GM23248 (cell line): ENCODE data around the gene EPN2.

Experiments
- EZH2 ChIP-seq: fragments of 200-600 bp; sonication (generic); IDR thresholded peaks from 2 replicates; pipeline ENCODE4 v1.6.1; 2018; ENCODE audit warnings: antibody characterized with exemption, mild to moderate bottlenecking; ENCODE audit not compliant: insufficient read depth, poor library complexity, severe bottlenecking
- EZH2phosphoT487 ChIP-seq: fragments of 200-600 bp; sonication (generic); IDR thresholded peaks from 2 replicates; pipeline ENCODE4 v1.6.1; 2018; ENCODE audit warnings: antibody characterized with exemption, moderate library complexity, mild to moderate bottlenecking, low read depth; ENCODE audit not compliant: insufficient read depth

DNA sequence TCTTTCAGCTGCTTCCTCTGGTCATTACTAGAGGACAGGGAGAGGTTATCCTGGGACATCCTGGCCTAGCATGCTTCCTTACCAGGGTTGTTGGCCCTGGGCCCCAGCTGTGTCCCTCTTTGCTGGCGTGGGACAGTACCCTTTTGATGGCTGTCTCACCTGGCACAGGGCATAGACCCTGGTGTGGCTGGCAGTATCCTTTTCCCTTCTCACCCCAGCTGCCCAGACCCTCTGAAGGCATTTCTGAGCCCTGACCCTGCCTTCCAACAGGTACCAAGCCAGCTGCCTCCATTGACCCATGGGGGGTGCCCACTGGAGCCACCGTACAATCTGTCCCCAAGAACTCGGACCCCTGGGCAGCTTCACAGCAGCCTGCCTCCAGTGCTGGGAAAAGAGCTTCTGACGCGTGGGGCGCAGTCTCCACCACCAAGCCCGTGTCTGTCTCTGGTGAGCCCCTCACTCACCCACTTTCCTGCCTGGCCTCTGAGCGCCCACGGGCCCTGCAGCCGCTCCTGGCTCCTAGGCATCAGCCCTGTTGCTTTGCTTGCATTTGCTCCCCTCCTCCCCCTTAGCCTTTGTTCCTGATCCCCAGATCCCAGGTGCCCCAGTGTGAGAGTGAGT, 91.4 kb downstream of the EPN2 start:
- TF ChIP-seq EZH2phosphoT487 (no peak), EZH2 (no peak)
